GM21737 (cell line): ENCODE results near the gene RNF187.

Experiments
- ATAC-seq: cut with Tn5 transposase; IDR thresholded peaks from one replicate; pipeline ENCODE4 v1.9.1; 2021; ENCODE audit warnings: mild to moderate bottlenecking, moderate library complexity; ENCODE audit not compliant: unreplicated experiment

The RNF187 gene

GRCh38 chr1:228544021-228544850 is 57.1 kb downstream of the RNF187 start:
- no peak for ATAC-seq

DNA sequence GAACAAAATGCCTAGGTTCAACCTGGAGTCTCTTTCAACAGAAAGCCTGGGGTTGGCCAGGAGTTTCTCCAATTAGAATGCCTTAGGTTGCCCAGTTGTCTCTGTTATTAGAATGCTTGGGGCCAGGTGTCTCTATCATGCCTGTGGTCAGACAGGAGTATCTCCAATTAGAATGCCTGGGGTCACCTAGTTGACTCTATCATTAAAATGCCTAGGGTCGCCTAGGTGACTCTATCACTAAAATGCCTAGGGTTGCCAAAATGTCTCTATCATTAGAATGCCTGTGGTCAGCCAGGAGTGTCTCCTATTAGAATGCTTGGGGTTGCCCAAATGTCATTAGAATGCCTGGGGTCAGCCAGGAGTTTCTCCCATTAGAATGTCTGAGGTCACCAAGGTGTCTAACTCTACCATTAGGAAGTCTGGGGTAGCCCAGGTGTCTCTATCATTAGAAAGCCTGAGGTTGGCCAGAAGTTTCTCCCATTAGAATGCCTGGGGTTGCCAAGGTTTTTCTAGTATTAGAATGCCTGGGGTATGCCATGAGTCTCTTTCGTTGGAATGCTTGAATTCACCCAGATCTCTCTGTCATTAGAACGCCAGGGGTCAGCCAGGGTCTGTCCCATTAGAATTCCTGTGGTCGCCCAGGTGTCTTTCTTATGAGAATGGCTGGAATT is 57.9 kb downstream of the RNF187 start:
- ATAC-seq, result no peak
